Left lobe of liver (tissue), 2 donors: ENCODE measurements around the gene CDCA8. TPM values are rescaled to one million over a fixed set of nuclear protein-coding genes. Genes with fewer than 3 reads are reported as not detected.
"Not testable (repeated sequence)": the region's sequence is repeated elsewhere in the genome, so short reads cannot be mapped to it uniquely, and the experiment has no call there.

ENCODE experiments used
- ATAC-seq: fragments of 200-7000 bp; cut with Tn5 transposase; one replicate; pipeline ENCODE4 v1.9.1; 2020; ENCODE audit warnings: mild to moderate bottlenecking, moderate library complexity
- DNase-seq: peaks from one replicate; pipeline ENCODE4 v3.0.0-alpha.2; 2020; ENCODE audit warnings: low spot score
- total RNA-seq: library from RNA; stranded (reverse); gene quantifications from one replicate; pipeline ENCODE4 v1.2.1, GENCODE V29; 2021
- donor health status: DM: no; HTN: no; CAD: no; lungs with moderate emphysema.
- donor health status: DM: no; HTN: yes; CAD: no.

Gene CDCA8
- total RNA-seq, 1 donor from 2014 or later = 0.55 TPM

- ATAC-seq (no peak), DNase-seq (no peak)
These were observed 20.0 kb upstream of the CDCA8 start for GRCh38 chr1:37672136-37672870.

GRCh38 chr1:37673920-37674319 lies 18.4 kb upstream of the CDCA8 start:
- DNase-seq = no peak
- no peak for ATAC-seq

- DNase-seq (no peak), ATAC-seq (no peak)
These were observed 15.8 kb upstream of the CDCA8 start for GRCh38 chr1:37676281-37677142.

DNA sequence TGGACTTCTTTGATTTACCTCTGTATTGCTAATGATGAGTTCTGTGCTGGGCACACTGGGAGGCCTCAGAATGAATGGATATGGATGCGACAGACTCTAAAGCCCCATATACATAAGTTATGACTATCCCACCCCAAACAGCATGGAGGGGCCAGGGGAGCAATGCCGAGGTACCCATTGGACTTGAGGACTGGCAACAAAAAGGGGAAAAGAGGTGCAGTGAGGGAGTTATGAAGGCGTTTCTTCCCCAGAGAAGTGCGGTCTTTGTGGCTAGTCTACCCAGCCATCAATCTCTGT lies 15.2 kb upstream of the CDCA8 start:
- ATAC-seq (no peak), DNase-seq (no peak)

DNA sequence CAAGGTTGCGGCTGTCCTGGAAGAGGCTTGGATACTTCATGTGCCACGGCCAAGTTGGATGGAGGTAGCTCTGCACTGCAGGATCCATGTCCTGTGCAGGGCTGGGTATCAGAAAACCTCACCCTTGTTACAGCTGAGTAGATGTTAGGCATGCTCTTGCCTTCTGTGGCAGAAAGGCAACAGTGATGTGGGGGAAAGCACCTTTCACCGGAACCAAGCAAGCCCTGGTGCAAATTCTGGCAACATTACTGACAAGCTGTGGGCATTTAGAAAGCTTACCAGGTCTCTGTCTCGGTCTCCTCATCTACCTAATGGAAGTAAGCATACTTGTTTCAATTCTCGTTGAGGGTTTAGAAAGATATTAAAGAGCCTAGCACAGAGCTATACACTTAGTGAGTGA lies 14.5 kb upstream of the CDCA8 start:
- no peak for ATAC-seq
- DNase-seq = no peak

DNA sequence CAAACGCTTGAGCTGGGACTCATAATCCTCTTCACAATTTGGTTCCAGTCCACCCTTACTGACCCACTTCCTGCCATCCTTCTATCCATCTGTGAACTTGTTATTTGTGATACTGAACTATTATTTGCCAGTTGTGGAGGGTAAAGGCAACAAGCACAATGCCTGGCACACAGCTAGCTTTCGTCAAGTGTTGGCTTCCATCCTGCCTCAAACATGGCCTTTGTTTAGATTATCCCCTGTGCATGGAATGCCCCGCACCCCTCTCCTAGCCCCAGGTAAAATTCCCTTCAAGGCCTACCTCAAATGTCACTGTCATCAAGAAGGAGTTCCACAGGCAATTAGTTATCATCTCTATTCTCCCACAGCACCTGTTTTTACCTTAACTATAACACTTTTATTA lies 11.4 kb upstream of the CDCA8 start:
- ATAC-seq (no peak), DNase-seq (no peak)

DNA sequence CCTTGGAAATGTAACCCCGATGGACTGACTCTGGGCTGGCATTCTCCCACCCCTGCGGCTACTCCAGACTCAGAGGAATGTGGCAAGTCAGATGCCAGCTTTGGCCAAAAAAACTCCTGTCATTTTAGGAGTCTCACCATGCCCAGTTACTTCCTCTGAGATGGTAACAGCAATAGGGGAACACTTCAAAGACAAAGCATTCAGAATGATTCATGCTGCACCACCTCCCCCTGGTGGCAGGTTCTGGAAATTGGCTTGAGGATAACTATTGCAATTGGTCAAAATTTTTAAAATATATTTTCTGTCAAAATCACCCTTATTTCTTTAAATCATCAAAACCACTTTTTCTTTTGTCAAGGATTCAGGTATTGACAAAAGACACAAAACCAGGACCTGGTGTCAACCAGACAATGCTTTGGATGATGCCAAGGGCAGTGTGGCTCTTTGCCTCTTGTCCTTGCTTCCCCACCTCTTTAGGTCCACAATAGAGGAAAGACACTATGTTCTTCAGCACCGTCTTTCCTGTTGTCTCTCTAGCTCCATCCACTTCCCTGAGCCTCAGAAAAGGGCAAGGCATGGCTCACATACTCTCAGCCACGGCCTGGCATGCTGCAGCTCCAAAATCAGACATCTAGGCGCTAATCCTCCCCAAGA lies 9.9 kb upstream of the CDCA8 start:
- ATAC-seq = peak; percentile 87
- DNase-seq = peak; percentile 52

GRCh38 chr1:37684182-37684581 lies 8.1 kb upstream of the CDCA8 start:
- ATAC-seq, DNase-seq: not testable (repeated sequence)

GRCh38 chr1:37685722-37686121 lies 6.6 kb upstream of the CDCA8 start:
- DNase-seq (no peak), ATAC-seq (no peak)

- not testable (repeated sequence) for ATAC-seq, DNase-seq
These were observed 4.6 kb upstream of the CDCA8 start for GRCh38 chr1:37687764-37688163.

GRCh38 chr1:37688926-37689325 lies 3.4 kb upstream of the CDCA8 start:
- ATAC-seq = no peak
- DNase-seq = no peak

GRCh38 chr1:37691497-37692077 lies 729 bp upstream of the CDCA8 start:
- peak; percentile 60 for DNase-seq
- peak; percentile 24 for ATAC-seq

- DNase-seq (peak; percentile 47), ATAC-seq (no peak)
These were observed 489 bp downstream of the CDCA8 start for GRCh38 chr1:37692834-37693175.

- ATAC-seq = no peak
These were observed 4.8 kb downstream of the CDCA8 start for GRCh38 chr1:37697090-37697489.

GRCh38 chr1:37697737-37698136 lies 5.4 kb downstream of the CDCA8 start:
- ATAC-seq = no peak
- no peak for DNase-seq

More at GRCh38 chr1:37697090-37697489, 4.8 kb downstream of the CDCA8 start:
- no peak for DNase-seq

- no peak for DNase-seq
- no peak for ATAC-seq
These were observed 6.8 kb downstream of the CDCA8 start for GRCh38 chr1:37699147-37699546.

- no peak for ATAC-seq
These were observed 8.7 kb downstream of the CDCA8 start for GRCh38 chr1:37701051-37701450.

DNA sequence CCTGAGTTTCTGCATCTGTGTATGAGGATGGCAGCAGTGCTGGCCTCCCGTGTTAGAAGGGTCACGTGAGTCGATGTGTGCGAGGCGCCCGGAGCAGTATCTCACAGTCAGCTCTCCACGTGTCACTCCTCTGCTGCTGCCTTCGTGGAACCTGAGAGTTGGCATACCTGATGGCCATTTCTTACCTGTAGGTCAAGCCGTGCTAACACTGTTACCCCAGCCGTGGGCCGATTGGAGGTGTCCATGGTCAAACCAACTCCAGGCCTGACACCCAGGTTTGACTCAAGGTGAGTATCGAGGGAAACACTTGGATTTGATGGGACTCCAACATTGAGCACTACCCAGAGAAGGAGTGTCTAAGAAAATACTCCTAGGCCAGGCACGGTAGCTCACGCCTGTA lies 10.7 kb downstream of the CDCA8 start:
- ATAC-seq = no peak
- DNase-seq = no peak

More at GRCh38 chr1:37701051-37701450, 8.7 kb downstream of the CDCA8 start:
- DNase-seq = no peak

GRCh38 chr1:37704966-37705365 lies 12.7 kb downstream of the CDCA8 start:
- DNase-seq (no peak), ATAC-seq (no peak)

DNA sequence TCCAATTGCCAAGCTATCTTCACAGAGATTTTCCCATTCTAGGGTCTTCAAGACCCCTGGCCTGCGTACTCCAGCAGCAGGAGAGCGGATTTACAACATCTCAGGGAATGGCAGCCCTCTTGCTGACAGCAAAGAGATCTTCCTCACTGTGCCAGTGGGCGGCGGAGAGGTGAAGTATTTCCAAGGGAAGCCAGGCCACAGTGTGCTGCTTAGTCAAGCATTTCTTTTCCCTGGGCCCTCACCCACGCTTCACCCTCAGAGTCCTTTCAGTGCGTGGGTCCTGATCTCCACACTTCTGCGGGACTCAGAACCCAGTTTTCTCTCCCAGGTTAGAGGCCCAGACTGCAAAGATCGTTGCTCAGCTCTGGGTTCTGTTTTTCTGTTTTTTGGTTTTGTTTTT lies 13.1 kb downstream of the CDCA8 start:
- no peak for ATAC-seq
- DNase-seq = no peak

- DNase-seq (no peak), ATAC-seq (no peak)
These were observed 16.2 kb downstream of the CDCA8 start for GRCh38 chr1:37708471-37708870.

- DNase-seq = no peak
- no peak for ATAC-seq
These were observed 21.9 kb downstream of the CDCA8 start for GRCh38 chr1:37714226-37714625.
